ENCODE results near the gene EXOC2.

DNA sequence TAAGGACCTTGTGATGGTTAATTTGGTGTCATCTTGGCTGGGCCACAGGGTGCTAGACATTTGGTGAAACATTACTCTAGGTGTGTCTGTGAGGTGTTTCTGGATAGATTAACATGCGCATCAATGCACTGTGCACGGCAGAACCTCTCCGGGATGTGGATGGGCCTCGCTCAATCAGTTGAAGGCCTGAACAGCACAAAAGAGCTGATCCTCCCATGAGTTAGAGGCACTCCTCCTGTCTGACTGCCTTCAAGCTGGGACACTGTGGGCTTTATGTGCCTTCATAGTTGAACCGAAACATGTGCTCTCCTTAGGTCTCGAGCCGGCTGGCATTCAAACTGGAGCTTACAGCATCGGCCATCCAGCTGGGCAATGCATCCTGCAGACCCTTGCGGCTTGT is 124.9 kb downstream of the EXOC2 start:
- TF ChIP-seq POLR2A (IDR thresholded peaks at IDR 0.05) (no peak), POLR2AphosphoS5 (IDR thresholded peaks at IDR 0.05) (no peak), EP300 (IDR thresholded peaks at IDR 0.05; ENCODE audit: low read depth) (no peak)
- TF ChIP-seq, protein P1, sequence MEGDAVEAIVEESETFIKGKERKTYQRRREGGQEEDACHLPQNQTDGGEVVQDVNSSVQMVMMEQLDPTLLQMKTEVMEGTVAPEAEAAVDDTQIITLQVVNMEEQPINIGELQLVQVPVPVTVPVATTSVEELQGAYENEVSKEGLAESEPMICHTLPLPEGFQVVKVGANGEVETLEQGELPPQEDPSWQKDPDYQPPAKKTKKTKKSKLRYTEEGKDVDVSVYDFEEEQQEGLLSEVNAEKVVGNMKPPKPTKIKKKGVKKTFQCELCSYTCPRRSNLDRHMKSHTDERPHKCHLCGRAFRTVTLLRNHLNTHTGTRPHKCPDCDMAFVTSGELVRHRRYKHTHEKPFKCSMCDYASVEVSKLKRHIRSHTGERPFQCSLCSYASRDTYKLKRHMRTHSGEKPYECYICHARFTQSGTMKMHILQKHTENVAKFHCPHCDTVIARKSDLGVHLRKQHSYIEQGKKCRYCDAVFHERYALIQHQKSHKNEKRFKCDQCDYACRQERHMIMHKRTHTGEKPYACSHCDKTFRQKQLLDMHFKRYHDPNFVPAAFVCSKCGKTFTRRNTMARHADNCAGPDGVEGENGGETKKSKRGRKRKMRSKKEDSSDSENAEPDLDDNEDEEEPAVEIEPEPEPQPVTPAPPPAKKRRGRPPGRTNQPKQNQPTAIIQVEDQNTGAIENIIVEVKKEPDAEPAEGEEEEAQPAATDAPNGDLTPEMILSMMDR (IDR thresholded peaks at IDR 0.05): no peak

Data from transverse colon (tissue), 4 donors.